Islet of Langerhans (tissue), 1 donor: Measurements from ENCODE around the gene B3GALT6.

ENCODE experiments used
- FAIRE-seq: peaks from one replicate; lab custom pipeline; 2011; peaks lifted over from hg19 to GRCh38; lab: Jason Lieb, UNC

B3GALT6 gene

DNA sequence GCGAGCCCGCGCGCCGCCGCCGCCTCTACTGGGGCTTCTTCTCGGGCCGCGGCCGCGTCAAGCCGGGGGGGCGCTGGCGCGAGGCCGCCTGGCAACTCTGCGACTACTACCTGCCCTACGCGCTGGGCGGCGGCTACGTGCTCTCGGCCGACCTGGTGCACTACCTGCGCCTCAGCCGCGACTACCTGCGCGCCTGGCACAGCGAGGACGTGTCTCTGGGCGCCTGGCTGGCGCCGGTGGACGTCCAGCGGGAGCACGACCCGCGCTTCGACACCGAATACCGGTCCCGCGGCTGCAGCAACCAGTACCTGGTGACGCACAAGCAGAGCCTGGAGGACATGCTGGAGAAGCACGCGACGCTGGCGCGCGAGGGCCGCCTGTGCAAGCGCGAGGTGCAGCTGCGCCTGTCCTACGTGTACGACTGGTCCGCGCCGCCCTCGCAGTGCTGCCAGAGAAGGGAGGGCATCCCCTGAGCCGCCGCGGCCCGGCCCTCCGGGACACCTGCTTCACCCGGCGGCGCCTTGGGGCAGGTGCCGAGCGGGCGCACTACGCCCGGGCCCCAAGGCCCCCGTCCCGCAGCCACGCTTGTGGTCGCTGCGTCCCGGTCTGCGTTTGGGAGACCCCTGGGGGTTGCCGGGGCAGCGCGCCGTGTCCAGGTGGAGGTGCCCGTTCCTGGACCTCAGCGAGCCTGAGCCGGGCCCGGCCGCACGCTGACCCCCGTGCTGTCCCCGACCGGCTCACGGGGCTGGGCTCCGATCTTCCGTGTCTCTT lies 944 bp downstream of the B3GALT6 start:
- no peak for FAIRE-seq

DNA sequence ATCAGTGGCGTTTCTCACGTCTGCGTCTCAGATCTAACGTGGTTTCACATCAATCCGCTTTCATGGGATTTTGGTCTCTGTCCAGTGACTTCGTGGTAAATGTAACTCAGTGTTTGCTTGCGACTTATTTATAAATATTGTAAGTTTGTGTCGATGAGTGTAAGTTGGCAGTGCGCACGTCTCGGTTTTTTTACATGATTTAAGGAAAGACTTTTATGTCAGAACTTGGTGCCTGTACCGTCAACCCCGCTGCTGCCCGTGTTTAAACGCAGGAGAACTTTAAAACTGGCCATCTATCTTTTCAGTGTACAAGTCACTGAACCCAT lies 1.5 kb downstream of the B3GALT6 start:
- no peak for FAIRE-seq

DNA sequence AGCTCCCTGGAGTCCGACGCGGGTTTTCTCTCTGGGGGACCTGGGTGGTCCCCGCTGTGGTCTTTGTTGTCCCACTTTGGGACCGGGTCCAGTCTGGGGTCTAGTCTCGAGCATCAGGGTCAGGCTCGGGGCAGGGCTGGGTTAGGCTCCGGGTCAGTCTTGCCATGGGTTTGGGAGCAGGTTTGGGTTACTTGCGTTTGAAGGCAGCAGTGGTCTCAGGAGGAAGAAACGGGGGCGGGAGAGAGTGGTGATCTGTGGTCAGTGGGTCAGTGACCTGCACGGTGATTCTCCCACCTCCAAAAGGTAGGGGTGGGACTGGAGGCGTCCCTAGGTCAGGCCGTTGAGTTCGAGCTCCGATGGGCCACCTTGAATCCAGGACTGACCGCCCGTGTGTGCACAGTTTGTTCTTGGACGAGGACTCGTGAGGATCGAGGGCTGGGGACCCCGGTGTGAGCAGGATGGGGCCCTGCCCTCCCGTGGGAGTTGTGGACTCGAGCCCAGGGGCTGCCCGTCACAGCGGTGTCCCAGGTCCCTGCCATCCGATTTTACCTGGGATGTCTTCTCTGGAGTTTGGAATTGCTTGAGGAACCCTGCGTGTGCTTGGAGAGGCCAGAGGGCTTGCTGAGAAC lies 2.3 kb downstream of the B3GALT6 start:
- FAIRE-seq = no peak

DNA sequence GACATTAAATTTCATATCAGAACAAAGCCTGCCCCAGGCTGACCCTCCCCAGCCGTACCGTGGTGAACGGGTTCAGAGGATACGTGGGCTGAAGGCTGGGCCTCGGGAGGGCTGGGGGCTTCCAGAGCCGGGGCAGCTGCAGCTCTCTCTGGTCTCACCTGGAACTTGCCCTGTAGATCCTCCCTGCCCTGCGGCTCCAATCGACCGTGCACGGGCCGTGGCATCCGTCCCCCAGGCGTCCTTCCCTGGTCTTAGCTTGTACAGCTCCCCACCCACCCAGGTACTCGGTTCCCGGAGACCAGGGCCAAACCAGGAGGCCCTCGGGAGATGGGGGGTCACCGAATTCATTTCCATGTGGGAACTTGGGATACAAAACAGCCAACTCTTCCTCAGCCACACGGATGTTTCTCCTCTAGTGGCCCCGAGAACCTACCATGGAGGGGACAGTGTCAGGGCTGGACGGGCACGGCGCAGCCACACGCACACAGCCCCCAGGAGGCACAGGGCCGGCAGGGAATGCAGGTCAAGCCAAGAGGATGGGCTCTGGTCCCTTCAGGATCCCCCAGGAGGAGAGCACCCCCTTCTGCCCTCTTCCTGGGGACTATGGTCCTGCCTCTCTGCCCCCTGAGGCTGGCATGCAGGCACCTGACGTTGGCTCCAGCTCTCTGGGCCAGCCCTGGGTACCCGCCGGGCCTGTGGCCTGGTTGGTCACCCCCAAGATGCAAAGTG lies 3.1 kb downstream of the B3GALT6 start:
- FAIRE-seq = no peak

DNA sequence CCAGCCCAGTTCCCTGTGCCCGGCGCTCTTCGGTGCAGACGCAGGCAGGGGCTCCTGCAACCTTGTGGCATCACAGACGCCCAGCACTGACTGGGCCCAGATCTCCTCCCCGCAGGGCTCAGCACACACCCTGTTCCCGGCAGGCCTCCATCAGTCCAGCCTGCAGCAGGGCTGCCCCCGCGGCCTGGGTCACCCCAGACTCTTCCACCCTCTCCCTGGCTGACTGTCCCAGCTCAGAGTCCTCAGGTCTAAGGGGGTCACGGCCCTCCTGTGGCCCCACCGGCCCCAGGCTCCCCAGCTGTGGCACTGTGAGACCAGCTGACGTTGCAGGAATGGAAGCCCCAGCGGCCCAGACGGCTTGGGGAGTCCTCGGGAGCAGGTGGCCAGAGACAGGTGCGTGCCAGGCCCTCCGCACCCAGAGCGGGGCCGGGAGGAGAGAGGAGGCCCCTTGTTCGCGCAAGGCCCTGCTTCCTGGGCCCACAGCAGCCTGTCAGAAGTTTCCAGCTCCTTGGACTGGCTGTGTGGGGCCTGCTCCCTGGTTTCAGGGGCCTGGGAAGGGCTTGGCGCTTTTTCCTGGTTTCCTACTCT lies 4.2 kb downstream of the B3GALT6 start:
- FAIRE-seq = no peak

DNA sequence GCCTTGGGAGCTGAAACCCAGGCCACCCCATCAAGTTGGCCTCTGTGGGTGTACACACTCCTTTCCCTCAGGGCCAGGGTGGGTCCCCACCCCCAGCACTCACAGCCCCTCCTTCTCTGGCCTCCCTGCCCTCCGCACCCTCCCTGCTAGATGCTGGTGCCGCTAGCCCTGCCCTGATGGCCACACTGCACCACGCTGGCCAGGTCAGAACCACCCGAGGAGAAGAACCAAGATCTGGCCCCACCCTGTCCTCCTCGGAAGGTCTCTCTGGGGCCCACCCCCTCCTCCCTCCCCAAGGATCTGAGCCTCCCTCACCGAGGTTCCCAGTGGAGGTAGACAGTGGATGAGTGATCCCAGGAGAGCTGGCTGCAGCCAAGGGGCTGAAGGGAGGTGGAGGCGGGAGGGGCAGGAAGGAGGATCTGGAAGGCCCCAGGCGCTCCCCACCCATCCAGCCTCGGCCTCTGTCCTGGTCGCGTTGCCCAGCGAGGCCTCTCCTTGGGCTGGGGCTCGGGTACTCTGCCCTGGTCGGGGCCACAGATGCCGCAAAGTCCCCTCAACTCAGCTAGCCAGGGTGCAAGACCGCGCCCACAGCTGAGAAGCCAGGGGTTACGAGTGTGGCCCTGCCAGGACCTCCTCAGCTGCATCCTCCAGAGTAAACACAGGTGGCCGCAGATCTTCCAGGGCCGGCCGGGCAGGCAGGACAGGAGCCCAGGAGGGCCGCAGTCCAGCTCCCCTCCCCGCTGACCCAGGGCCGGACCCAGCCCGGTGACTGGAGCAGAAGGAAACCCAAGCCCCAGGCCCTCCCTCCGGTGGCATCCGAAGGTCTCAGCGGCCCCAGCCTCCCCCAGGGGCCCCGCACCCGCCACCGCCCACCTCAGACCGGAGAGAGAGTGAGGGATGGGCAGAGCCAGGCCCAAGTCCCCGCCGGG lies 5.2 kb downstream of the B3GALT6 start:
- no peak for FAIRE-seq

DNA sequence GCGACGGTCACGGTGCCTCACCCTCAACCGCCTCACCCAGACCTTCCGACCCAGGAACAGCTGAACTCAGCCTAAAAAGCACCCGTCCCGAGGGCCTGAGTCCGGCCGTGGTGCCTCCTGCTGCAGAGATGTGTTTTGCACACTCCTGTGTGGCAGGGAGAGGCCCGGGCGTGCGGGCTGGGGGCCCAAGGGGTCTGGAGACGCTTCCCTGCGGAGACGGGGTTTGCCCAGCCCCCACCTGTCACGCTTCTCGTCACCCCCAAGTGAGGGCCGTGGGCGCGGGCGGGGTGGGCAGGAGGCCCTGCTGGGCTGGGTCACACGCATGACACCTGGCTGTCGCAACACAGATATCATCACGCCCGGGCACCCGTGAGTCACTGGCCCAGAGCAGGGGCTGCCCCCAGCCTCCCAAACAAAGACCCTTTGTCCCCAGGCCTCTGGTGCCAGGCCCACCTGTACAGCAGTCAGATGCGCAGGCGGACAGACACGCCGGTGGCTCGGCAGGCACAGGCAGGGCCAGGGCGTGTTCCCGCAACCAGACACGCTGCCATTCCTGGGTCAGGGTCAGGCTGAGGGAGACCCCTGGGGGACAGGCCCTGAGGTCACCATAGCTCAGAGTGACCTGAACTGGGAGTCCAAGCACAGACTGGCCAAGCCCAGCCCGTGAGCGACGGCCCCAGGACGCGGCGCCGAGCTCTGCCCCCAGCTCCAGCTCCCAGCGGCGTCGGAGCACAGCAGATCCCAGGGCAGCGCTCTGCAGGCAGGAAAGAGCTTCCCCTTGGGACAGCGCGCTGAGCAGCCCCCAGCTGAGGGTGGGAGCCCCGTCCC lies 6.1 kb downstream of the B3GALT6 start:
- no peak for FAIRE-seq

DNA sequence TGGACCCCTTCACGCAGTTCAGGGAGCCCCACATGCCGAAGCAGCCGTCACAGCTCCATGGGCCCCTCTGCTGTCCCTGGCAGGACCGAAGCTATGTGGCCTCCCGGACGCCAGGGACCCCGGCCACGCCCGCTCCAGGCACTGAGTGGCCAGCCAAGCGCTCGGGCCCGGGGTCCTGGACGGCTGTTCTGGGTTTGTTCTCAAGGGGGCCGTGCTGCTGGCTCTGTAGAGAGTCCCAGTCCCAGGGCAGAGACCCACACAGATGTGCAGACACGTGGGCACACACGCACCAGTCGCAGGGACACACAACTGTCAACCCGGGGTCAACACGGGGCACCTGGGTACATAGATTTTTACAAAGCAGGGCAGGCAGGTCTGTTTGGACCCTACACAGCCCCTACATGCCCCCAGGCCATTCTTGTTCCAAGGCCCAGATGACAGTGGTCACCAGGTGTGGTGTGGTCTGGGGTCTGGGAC lies 6.7 kb downstream of the B3GALT6 start:
- no peak for FAIRE-seq

DNA sequence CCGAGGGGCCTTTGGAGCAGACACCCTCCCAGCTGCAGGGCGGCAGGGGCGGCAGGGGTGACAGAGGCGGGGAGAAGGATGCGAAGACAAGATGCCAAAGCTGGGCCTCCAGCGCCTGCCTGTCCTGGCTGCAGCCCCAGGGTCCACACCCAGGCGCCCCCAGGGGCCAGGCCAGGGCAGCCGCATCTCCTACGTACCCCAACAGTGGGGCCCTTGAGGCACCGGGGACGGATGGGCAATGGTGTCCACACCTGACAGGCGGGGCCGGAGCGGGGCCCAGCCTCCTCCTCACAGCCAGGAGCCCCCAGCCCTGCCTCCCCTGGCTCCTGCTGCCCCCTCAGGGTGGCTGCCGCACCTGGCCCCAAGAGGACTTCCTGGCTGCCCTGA lies 7.2 kb downstream of the B3GALT6 start:
- FAIRE-seq = no peak

DNA sequence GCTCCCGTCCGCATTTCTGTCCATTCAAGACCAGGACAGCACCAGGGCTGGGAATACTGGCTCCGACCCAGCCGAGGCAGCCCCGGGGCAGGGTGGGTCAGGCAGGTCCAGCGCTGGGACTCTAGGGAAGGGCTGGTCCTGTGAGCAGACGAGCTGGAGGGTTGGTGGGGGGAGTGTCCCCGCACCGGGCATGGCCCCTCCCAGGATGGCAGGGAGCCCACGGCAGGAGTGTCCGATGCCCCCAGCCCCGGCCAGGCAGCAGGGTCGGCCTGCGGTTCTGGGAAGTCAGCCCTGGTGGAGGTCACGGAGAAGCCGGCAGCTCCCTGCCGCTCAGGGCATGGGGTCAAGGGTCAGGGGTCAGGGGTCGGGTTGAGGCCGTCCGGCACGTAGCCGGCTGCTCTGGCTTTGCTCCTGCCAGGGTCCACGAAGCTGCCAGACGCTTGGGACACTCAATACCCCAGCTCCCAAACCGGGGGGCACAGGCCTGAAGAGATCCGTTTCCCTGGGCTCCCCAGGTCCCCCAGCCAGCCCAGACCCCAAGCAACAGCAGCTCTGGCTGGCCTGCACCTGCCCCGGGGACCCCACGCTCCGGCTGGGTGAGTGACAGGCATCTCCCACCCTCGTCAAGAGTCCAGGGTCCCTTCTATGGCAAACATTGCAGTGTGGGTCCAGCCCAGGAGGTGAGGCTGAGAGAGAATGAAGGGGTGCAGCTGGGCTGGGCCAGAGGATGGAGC lies 7.7 kb downstream of the B3GALT6 start:
- no peak for FAIRE-seq

DNA sequence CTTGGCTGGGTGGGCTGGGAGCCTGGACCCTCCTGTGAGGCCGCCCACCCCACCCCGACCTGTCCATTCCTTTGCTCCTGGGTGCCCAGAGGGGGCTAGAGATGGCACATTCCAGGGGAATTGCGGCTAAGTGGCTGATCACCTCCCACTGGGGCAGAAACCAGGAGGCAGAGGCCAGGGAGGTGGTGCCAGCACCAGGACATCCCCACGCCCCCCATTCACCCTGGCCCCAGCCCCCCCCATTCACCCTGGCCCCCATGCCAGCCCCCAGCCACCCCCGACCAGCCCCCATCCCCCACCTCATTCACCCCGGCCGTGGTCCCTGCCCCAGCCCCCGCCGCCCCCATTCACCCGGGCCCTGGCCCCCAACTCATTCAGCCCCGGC lies 8.3 kb downstream of the B3GALT6 start:
- no peak for FAIRE-seq

DNA sequence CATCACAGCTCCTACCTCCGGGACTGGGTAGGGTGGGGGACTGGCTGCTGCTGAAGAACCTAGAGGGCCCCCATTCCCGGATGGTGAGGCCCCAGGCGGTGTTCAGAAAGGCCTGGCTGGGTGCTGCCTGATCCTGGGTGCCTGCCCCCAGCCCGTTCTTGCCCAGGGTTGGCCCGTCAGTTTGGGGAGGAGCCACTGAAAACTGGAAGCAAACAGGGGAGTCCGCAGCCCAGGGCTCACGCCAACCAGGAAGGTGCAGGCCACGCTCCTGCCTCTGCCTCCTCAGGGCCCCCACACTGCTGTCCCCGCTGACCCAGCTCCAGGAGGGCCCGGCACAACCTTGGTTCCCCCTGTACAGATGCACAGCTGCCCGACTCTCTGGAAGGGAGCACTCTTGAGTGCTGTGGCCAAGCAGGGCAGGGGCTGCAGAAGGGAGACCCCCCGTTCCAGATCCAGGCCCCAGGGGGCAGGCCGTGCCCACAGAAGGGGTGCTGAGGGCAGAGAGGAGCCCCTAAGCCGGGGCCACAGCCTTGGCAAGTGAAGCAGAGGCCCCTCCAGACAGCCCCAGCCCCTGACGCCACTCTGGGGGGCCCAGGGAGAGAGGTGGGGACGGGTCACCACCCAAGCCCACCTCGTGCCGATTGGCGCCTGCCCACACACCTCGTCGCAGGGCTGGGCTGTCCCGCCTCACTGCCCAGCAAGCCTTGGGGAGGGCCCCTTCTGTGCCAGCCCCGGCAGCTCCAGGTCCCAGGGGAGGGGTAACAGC lies 9.0 kb downstream of the B3GALT6 start:
- no peak for FAIRE-seq

DNA sequence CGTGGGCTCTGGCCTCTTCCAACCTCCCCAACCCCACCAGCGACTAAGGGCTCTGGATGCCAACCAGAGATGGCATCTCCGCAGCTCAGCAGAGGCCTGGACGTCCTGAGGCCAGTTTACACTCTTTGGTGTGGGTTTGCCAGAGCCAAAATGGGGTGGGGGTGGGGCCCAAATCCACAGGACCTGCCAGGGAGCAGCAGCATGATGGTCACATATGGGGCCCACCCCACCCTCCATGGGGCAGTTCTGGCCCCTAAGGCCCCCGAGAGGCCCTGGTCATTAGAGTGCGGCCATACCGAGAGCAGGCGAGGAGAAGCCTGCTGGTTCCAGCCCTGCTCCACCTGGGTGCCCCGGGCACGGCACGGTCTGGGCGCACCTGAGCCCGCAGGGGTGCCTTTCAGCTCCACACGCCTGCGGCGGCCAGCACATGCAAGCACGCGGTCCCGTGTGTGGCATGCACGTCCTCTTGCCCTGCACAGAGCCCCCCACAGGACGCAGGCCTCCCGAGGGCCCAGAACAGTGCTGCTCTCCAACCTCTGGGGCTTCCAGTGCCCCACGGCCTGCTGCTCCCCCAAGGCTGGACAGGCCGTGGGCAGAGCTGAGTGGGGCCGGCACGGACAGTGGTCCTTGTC lies 9.7 kb downstream of the B3GALT6 start:
- no peak for FAIRE-seq

DNA sequence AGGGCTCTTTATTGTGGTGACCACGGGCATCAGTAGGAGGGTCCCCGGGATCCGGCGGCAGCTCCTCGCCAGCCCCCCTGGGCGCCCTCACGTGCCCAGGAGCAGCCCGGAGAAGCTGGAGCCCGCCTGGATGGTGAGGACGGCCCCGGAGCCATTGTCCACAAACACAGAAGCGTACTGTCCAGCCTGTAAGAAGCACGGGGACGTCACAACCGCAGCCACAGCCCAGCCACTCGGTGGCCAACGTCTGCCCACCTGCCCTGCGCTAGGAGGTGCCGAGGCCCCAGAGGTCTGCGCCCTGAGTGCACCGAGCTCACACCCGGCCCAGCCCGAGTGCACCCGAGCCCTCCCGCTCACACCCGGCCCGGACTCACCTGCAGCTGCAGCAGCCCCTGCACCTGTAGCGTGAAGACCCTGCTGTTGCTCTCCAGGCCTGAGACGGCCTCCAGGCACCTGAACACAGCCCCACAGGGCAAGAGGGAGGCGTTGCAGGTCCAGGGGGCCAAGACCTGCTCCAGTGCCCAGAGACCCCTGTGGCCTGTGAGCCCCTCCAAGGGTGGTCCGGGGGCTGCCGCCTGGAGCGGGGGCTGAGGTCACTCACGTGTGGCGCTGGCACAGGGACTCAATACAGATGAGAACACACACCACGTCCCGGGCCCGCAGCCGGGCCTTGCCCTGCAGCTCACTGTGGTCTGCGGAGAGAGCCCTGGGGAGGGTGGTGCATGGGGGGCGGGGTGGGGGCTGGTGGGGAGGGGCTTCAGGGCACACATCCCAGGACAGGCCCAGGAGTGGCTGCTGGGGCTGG lies 10.6 kb downstream of the B3GALT6 start:
- no peak for FAIRE-seq

DNA sequence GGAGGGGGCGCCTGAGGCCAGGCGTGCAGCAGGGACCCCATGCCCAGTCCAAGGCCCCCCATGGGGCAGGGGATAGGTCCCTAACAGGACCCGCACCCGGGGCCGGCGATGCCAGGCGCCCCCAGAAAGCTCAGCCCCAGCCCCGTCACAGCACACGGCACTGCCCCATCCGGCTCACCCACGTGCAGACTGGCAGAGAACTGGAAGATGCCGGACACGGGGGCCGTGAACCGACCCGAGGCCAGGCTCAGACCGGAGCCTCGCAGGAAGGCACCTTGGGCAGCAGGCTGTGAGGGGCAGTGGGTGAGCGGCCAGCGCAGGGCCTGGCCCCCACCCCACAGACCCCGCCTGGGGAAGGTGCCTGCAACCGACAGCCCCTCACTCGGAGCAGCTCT lies 11.2 kb downstream of the B3GALT6 start:
- no peak for FAIRE-seq

DNA sequence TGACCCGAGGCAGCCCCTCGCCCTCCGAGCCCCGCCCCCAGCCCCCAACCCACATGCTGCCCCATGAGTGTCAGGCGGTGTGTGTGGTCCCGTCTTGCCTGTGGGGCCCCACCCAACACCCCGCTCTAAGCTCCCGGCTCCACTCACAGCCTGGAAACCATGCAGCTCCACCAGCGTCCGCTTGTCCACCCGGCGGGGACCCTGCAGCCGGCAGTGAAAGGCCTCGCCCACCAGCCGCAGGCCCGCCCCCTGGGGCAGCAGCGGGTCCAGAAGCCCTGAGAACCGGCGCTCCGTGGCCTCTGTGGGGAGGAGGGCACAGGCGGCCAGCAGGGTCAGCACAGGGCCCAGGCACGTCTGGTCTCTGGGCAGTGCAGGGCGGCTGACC lies 11.8 kb downstream of the B3GALT6 start:
- FAIRE-seq = no peak

DNA sequence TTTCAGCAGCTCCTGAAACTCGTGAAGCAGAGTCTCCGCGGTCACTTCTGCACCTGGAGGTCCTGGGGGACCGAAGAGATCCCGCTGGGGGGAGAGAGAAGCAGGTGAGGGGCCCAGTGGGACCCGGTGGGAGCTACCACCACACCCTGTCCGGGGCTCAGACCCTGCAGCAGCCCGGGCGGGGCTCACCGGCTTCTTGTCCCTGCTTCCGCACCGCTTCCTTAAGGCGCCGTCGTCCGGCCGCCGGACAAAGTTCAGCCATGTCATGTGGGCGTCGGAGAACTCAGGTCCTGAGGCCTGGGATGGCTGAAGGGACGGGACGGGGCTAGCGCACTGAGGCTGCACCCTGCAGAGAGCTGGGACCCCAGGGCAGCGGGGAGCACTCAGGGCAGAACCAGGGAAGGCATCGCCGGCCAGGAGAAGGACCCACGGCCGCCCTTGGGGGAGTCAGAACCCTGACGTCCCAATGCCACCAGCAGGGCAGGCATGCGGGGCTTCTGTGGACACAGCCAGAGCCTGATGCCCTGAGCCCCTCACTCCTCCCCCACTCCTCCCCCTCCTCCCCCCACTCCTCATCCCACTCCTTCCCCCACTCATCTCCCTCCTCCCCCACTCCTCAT lies 12.3 kb downstream of the B3GALT6 start:
- FAIRE-seq = no peak
